Gastroesophageal sphincter (tissue), 4 donors: ENCODE results near the gene PPM1M. TPM values are rescaled to one million over a fixed set of nuclear protein-coding genes. Genes with fewer than 3 reads are reported as not detected.

Experiments used
- ATAC-seq: fragments of 150-250 bp; one replicate; pipeline ENCODE4 v1.9.1; 2016; ENCODE audit warnings: mild to moderate bottlenecking, moderate library complexity
- H3K27ac ChIP-seq, 4 donors: fragments of 200-600 bp; sonication (generic) in 3 of 4; 1 replicate in 3 of 4; 2 replicates in 1 of 4; pipeline ENCODE4 v1.5.1; 2016 to 2019
- H3K27me3 ChIP-seq: fragments of 200-600 bp; sonication (generic); one replicate; pipeline ENCODE4 v1.5.1; 2019
- H3K36me3 ChIP-seq, 2 donors: fragments of 200-600 bp; sonication (generic); one replicate each; pipeline ENCODE4 v1.5.1; 2019; ENCODE audit warnings: control low read depth in 1 of 2
- H3K4me1 ChIP-seq, 3 donors: fragments of 200-600 bp; sonication (generic); 1 replicate in 2 of 3; 2 replicates in 1 of 3; pipeline ENCODE4 v1.5.1; 2016 to 2019; ENCODE audit warnings: control low read depth in 2 of 3
- H3K4me3 ChIP-seq, 2 donors: fragments of 200-600 bp; sonication (generic); one replicate each; pipeline ENCODE4 v1.5.1; 2019; ENCODE audit warnings: mild to moderate bottlenecking in 1 of 2, moderate library complexity in 1 of 2
- H3K9me3 ChIP-seq, 3 donors: fragments of 200-600 bp; sonication (generic); one replicate each; pipeline ENCODE4 v1.5.1; 2017 to 2019; ENCODE audit warnings: control low read depth in 2 of 3
- CTCF ChIP-seq, 4 experiments: fragments of 200-600 bp in 2 of 4; fragments of 450-650 bp in 2 of 4; sonication (generic) in 1 of 4; IDR thresholded peaks; one replicate each; pipeline ENCODE4 v1.5.1; 2017 to 2019; ENCODE audit warnings: antibody characterized with exemption in 4 of 4, mild to moderate bottlenecking in 2 of 4, moderate library complexity in 2 of 4
- EP300 ChIP-seq: sonication (generic); formaldehyde crosslinking; IDR thresholded peaks from one replicate; pipeline ENCODE4 v1.6.1; 2017; ENCODE audit warnings: antibody characterized with exemption, mild to moderate bottlenecking
- POLR2A ChIP-seq, 2 donors: fragments of 450-650 bp; IDR thresholded peaks; one replicate each; pipeline ENCODE4 v1.6.1; 2017; ENCODE audit warnings: antibody characterized with exemption in 2 of 2, mild to moderate bottlenecking in 2 of 2, moderate library complexity in 1 of 2
- POLR2AphosphoS5 ChIP-seq: sonication (generic); formaldehyde crosslinking; IDR thresholded peaks from one replicate; pipeline ENCODE4 v1.6.1; 2017; ENCODE audit warnings: antibody characterized with exemption
- WGBS, 2 donors: methylation state at CpG; one replicate each; pipeline ENCODE4 v1.1.5; 2018; ENCODE audit warnings: low coverage in 1 of 2; 5-methylcytosine and 5-hydroxymethylcytosine counted together
- total RNA-seq, 4 donors: library from RNA; depleted of rRNA; stranded (reverse); fragments of >200 nt; gene quantifications; one replicate each; pipeline ENCODE4 v1.1.0, GENCODE V29; 2016

Gene PPM1M
- total RNA-seq, 4 donors from 2014 or later: 20.3 to 36.6 (median 29.9) TPM

GRCh38 chr3:52218937-52219650, 26.5 kb upstream of the PPM1M start:
- Histone ChIP-seq H3K4me3 (no peak overlapping the region), H3K27me3 (no peaks in the 10 kb centered on the region), H3K36me3 (peaks cover 0 to 17% of the 10 kb centered on the region in 2 donors), H3K27ac (peak overlapping the region in 3 of 4 donors; percentile 55 to 79 (median 63)), H3K4me1 (peaks cover 0 to 58% (median 16%) of the 10 kb centered on the region in 3 donors), H3K9me3 (no peaks in the 10 kb centered on the region)
- no peak for ATAC-seq
- TF ChIP-seq POLR2AphosphoS5: no peak
- TF ChIP-seq CTCF (IDR thresholded peaks at IDR 0.05): no peak
- no peak for TF ChIP-seq EP300
- no peak for TF ChIP-seq POLR2A (IDR thresholded peaks at IDR 0.05)
- WGBS, 2 donors: 29% methylated on average over 2 of the region's 6 CpGs; no CpG with 5 or more reads in 1 of the 2 donors

GRCh38 chr3:52220380-52221026, 25.1 kb upstream of the PPM1M start:
- TF ChIP-seq POLR2A (IDR thresholded peaks at IDR 0.05) (no peak), POLR2AphosphoS5 (no peak), CTCF (IDR thresholded peaks at IDR 0.05) (peak in 3 of 4 experiments; percentile 77 to 92 (median 91)), EP300 (no peak)
- Histone ChIP-seq H3K9me3 (no peaks in the 10 kb centered on the region), H3K4me3 (no peak overlapping the region), H3K27me3 (no peaks in the 10 kb centered on the region), H3K36me3 (peaks cover 0 to 3% of the 10 kb centered on the region in 2 donors), H3K4me1 (peaks cover 0 to 58% (median 16%) of the 10 kb centered on the region in 3 donors), H3K27ac (no peak overlapping the region)
- peak; percentile 60 for ATAC-seq
- 0% methylated on average over 2 of the region's 9 CpGs; no CpG with 5 or more reads in 1 of the 2 donors for WGBS, 2 donors

- Histone ChIP-seq H3K27me3 (no peaks in the 10 kb centered on the region), H3K4me1 (peaks cover 0 to 55% (median 14%) of the 10 kb centered on the region in 3 donors), H3K9me3 (no peaks in the 10 kb centered on the region), H3K36me3 (no peaks in the 10 kb centered on the region), H3K4me3 (no peak overlapping the region), H3K27ac (no peak overlapping the region)
- TF ChIP-seq EP300 (no peak), CTCF (IDR thresholded peaks at IDR 0.05) (no peak), POLR2A (IDR thresholded peaks at IDR 0.05) (no peak), POLR2AphosphoS5 (no peak)
- 100% methylated on average over 1 of the region's 27 CpGs; no CpG with 5 or more reads in 1 of the 2 donors for WGBS, 2 donors
- no peak for ATAC-seq
Measured at GRCh38 chr3:52221141-52221562, 24.4 kb upstream of the PPM1M start.

GRCh38 chr3:52221563-52222318, 23.8 kb upstream of the PPM1M start:
- TF ChIP-seq EP300 (no peak), CTCF (IDR thresholded peaks at IDR 0.05) (no peak), POLR2A (IDR thresholded peaks at IDR 0.05) (no peak), POLR2AphosphoS5 (no peak)
- Histone ChIP-seq H3K9me3 (no peaks in the 10 kb centered on the region), H3K27me3 (no peaks in the 10 kb centered on the region), H3K4me3 (no peak overlapping the region), H3K4me1 (peaks cover 0 to 49% (median 8%) of the 10 kb centered on the region in 3 donors), H3K27ac (no peak overlapping the region), H3K36me3 (no peaks in the 10 kb centered on the region)
- no peak for ATAC-seq
- no CpG with 5 or more reads among the region's 34 CpGs for WGBS, 2 donors
